Thymus (tissue), 11 donors: ENCODE results near the gene ADSS1. TPM values are rescaled to one million over a fixed set of nuclear protein-coding genes. Genes with fewer than 3 reads are reported as not detected.

Experiments
- DNase-seq, 9 donors: peaks; one replicate each; pipeline ENCODE4 v3.0.0-alpha.2; 2013; ENCODE audit warnings: low spot score in 9 of 9, low read depth in 6 of 9, missing footprints in 1 of 9
- H3K27ac ChIP-seq, 2 donors: one replicate each; pipeline ENCODE4 v1.5.1; 2013; ENCODE audit warnings: control low read depth in 1 of 2, low read depth in 1 of 2, low read length in 1 of 2, mild to moderate bottlenecking in 1 of 2, moderate library complexity in 1 of 2
- H3K27me3 ChIP-seq, 2 donors: one replicate each; pipeline ENCODE4 v1.5.1; 2013; ENCODE audit warnings: low read length in 1 of 2; ENCODE audit not compliant: control insufficient read depth in 2 of 2, insufficient read depth in 1 of 2
- H3K36me3 ChIP-seq, 2 donors: one replicate each; pipeline ENCODE4 v1.5.1; 2013; ENCODE audit warnings: low read length in 1 of 2, mild to moderate bottlenecking in 1 of 2, moderate library complexity in 1 of 2; ENCODE audit not compliant: control insufficient read depth in 2 of 2, insufficient read depth in 2 of 2
- H3K4me1 ChIP-seq, 2 donors: one replicate each; pipeline ENCODE4 v1.5.1; 2013; ENCODE audit warnings: low read length in 2 of 2; ENCODE audit not compliant: control insufficient read depth in 2 of 2, insufficient read depth in 2 of 2
- H3K4me3 ChIP-seq, 2 donors: one replicate each; pipeline ENCODE4 v1.5.1; 2013; ENCODE audit warnings: low read length in 2 of 2, control low read depth in 1 of 2, mild to moderate bottlenecking in 1 of 2
- H3K9me3 ChIP-seq, 2 donors: one replicate each; pipeline ENCODE4 v1.5.1; 2013; ENCODE audit warnings: low read length in 1 of 2, mild to moderate bottlenecking in 1 of 2; ENCODE audit not compliant: control insufficient read depth in 2 of 2, insufficient read depth in 1 of 2
- WGBS: extraction: QIAGEN DNeasy Blood & Tissue Kit; methylation state at CpG from one replicate; pipeline ENCODE4 v1.1.7; 2013; 5-methylcytosine and 5-hydroxymethylcytosine counted together
- polyA plus RNA-seq: library from polyadenylated mRNA; stranded (reverse); fragments of 200-250 nt; gene quantifications from one replicate; pipeline ENCODE4 v1.2.3, GENCODE V29; 2013
- total RNA-seq: library from RNA; stranded (reverse); fragments of 120-200 nt; gene quantifications from one replicate; pipeline ENCODE4 v1.2.4, GENCODE V29; 2013
- donor health status: healthy.

The ADSS1 gene
- total and polyA plus RNA-seq, 2 donors: 2.5 to 4.0 TPM

- H3K27ac ChIP-seq: no peak overlapping the region
- peaks cover 5 to 21% of the 10 kb centered on the region in 2 donors for H3K36me3 ChIP-seq
- H3K27me3 ChIP-seq: no peaks in the 10 kb centered on the region
- H3K4me3 ChIP-seq: no peak overlapping the region
- no peaks in the 10 kb centered on the region for H3K9me3 ChIP-seq
- H3K4me1 ChIP-seq: peaks cover 14 to 32% of the 10 kb centered on the region in 2 donors
- WGBS: 94% methylated on average over 19 of the region's 19 CpGs
- DNase-seq: no peak
These were observed 26.0 kb upstream of the ADSS1 start for GRCh38 chr14:104697892-104698583.

GRCh38 chr14:104698688-104699425 is 25.2 kb upstream of the ADSS1 start:
- no peak for DNase-seq
- H3K4me1 ChIP-seq: peaks cover 14 to 28% of the 10 kb centered on the region in 2 donors

GRCh38 chr14:104699426-104699748 is 24.6 kb upstream of the ADSS1 start:
- Histone ChIP-seq H3K27me3 (no peaks in the 10 kb centered on the region), H3K4me1 (peaks cover 14 to 22% of the 10 kb centered on the region in 2 donors), H3K36me3 (peaks cover 16 to 34% of the 10 kb centered on the region in 2 donors), H3K9me3 (no peaks in the 10 kb centered on the region), H3K27ac (no peak overlapping the region), H3K4me3 (no peak overlapping the region)
- DNase-seq: no peak
- WGBS: 98% methylated on average over 12 of the region's 12 CpGs

More at GRCh38 chr14:104698688-104699425, 25.2 kb upstream of the ADSS1 start:
- Histone ChIP-seq H3K9me3 (no peaks in the 10 kb centered on the region), H3K27ac (no peak overlapping the region), H3K36me3 (peaks cover 13 to 29% of the 10 kb centered on the region in 2 donors), H3K27me3 (no peaks in the 10 kb centered on the region), H3K4me3 (no peak overlapping the region)
- WGBS: 96% methylated on average over 24 of the region's 24 CpGs

DNA sequence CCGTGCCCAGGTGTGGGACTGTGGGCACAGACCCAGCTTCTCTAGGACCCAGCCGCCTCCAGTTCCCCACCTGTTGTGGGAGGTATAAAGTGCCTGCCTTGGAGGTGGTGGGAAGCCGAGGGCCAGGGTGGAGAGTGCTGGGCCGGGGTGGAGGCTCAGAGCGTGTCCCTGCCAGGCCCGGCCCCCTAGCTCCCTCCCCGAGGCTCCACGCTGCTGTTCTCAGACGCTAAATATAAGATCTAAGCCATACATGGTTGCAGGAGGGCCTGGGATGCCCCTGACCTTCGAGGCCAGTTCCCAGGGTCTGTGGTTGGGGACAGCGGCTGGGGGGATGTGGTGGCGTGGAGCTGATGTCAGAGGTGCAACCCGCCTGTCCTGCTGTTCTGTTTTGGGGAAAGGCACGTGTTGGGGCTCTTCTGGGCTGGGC is 23.8 kb upstream of the ADSS1 start:
- no peak for DNase-seq
- Histone ChIP-seq H3K9me3 (no peaks in the 10 kb centered on the region), H3K27ac (no peak overlapping the region), H3K4me3 (no peak overlapping the region), H3K4me1 (peaks cover 6 to 14% of the 10 kb centered on the region in 2 donors), H3K27me3 (no peaks in the 10 kb centered on the region), H3K36me3 (peaks cover 16 to 36% of the 10 kb centered on the region in 2 donors)
- WGBS: 83% methylated on average over 14 of the region's 14 CpGs

- Histone ChIP-seq H3K9me3 (no peaks in the 10 kb centered on the region), H3K27ac (no peak overlapping the region), H3K27me3 (no peaks in the 10 kb centered on the region), H3K4me1 (peaks cover under 1 to 8% of the 10 kb centered on the region in 2 donors), H3K4me3 (no peak overlapping the region), H3K36me3 (peaks cover 16 to 40% of the 10 kb centered on the region in 2 donors)
- WGBS: 83% methylated on average over 22 of the region's 22 CpGs
- no peak for DNase-seq
These were observed 23.2 kb upstream of the ADSS1 start for GRCh38 chr14:104700747-104701217.

DNA sequence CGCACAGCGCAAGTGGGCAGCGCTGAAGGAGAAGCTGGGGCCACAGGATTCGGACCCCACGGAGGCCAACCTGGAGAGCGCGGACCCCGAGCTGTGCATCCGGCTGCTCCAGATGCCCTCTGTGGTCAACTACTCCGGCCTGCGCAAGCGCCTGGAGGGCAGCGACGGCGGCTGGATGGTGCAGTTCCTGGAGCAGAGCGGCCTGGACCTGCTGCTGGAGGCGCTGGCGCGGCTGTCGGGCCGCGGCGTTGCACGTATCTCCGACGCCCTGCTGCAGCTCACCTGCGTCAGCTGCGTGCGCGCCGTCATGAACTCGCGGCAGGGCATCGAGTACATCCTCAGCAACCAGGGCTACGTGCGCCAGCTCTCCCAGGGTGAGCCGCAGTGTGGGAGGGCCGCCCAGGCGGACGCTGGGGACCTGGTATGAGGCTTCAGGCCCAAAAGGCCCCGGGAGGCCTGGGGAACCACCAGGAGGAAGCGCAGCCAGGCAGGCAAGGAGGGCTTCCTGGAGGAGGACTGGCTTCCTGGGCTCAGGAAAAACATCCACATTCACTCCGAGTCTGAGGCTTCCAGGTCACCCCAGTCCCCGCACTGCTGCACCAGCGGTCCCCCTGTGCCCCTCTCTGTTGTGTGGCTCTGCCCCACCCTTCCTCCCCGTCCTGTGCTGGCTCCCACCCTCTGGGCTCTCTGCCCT is 22.5 kb upstream of the ADSS1 start:
- Histone ChIP-seq H3K27ac (no peak overlapping the region), H3K27me3 (no peaks in the 10 kb centered on the region), H3K36me3 (peaks cover 18 to 46% of the 10 kb centered on the region in 2 donors), H3K4me3 (no peak overlapping the region), H3K4me1 (peaks cover 0 to under 1% of the 10 kb centered on the region in 2 donors), H3K9me3 (no peaks in the 10 kb centered on the region)
- 95% methylated on average over 46 of the region's 46 CpGs for WGBS
- DNase-seq: no peak

GRCh38 chr14:104702106-104702505 is 21.9 kb upstream of the ADSS1 start:
- Histone ChIP-seq H3K27me3 (no peaks in the 10 kb centered on the region), H3K4me3 (no peak overlapping the region), H3K27ac (no peak overlapping the region), H3K4me1 (no peaks in the 10 kb centered on the region), H3K36me3 (peaks cover 18 to 42% of the 10 kb centered on the region in 2 donors), H3K9me3 (no peaks in the 10 kb centered on the region)
- WGBS: 93% methylated on average over 12 of the region's 12 CpGs
- no peak for DNase-seq

DNA sequence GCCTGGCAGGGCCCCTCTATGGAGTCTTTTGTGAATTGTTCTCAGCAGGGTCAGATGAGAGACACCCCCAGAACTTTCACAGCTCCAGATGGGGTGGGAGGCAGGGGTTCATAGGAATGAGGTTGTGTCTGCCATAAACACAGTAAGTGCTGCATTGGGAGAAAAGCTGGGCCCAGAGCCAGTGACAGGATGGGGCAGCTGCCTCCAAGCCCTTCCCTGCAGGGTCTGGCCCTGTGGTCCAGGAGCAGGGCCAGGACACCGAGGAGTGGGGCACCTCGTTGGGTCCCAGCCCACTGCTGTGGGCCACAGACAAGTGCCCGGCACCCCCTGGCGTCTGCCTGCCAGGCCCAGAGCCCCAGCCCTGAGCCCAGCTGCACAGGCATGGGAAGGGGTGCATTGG is 21.4 kb upstream of the ADSS1 start:
- H3K9me3 ChIP-seq: no peaks in the 10 kb centered on the region
- H3K27me3 ChIP-seq: no peaks in the 10 kb centered on the region
- no peaks in the 10 kb centered on the region for H3K4me1 ChIP-seq
- H3K27ac ChIP-seq: no peak overlapping the region
- no peak overlapping the region for H3K4me3 ChIP-seq
- H3K36me3 ChIP-seq: peaks cover 18 to 42% of the 10 kb centered on the region in 2 donors
- WGBS: 100% methylated on average over 4 of the region's 4 CpGs
- DNase-seq: no peak

DNA sequence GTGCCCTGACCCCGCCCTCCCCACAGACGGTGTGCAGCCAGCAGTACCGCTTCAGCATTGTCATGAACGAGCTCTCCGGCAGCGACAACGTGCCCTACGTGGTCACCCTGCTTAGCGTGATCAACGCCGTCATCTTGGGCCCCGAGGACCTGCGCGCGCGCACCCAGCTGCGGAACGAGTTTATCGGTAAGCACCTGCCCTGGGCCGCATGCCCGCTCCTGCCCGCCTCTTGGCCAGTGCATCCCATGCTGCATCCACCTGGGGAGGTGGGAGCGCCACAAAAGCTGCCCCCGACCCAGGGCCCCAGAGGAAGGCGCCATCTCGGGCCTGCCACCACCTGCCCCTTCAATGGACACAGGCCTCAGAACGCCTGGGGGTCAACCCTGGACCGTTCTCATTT is 20.8 kb upstream of the ADSS1 start:
- peaks cover 18 to 42% of the 10 kb centered on the region in 2 donors for H3K36me3 ChIP-seq
- H3K4me1 ChIP-seq: peaks cover 0 to under 1% of the 10 kb centered on the region in 2 donors
- no peak for DNase-seq
- WGBS: 98% methylated on average over 28 of the region's 28 CpGs
- H3K4me3 ChIP-seq: no peak overlapping the region
- no peak overlapping the region for H3K27ac ChIP-seq
- no peaks in the 10 kb centered on the region for H3K27me3 ChIP-seq
- H3K9me3 ChIP-seq: no peaks in the 10 kb centered on the region
